Measurements from ENCODE around the gene CLC.
A peak's percentile ranks its signal among the peaks of the same experiment; 100 is the strongest.
"Not testable (repeated sequence)": the region's sequence is repeated elsewhere in the genome, so short reads cannot be mapped to it uniquely, and the experiment has no call there.

The CLC gene

GRCh38 chr19:39731685-39732084 lies 6.1 kb downstream of the CLC start:
- no peak for DNase-seq (ENCODE audit: insufficient read length, low spot score)
- no peak for FAIRE-seq

DNA sequence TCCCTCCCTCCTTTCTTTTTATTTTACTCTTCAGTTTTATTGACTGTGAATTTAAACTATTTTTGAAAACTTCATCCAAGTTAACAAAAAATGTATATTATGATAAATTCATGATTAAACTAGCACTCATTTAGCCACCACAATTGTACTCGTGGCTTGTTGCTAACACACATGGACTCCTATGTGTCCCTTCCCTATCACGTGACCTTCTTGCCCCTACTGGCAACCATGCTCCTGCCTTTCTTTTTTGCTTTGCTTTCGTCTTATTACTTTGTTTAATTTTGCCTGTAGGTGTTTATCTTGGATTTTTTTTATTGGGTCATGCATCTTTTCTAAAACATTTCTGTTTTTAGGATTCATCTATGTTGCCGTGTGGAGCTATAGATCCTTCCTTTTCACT lies 8.2 kb downstream of the CLC start:
- no peak for DNase-seq (ENCODE audit: insufficient read length, low spot score)
- FAIRE-seq = no peak

- no peak for DNase-seq (ENCODE audit: insufficient read length, low spot score)
- no peak for FAIRE-seq
Observed at GRCh38 chr19:39728040-39728439, 9.8 kb downstream of the CLC start.

GRCh38 chr19:39727070-39727800 lies 10.6 kb downstream of the CLC start:
- DNase-seq (ENCODE audit: insufficient read length, low spot score) (no peak), FAIRE-seq (no peak)

DNA sequence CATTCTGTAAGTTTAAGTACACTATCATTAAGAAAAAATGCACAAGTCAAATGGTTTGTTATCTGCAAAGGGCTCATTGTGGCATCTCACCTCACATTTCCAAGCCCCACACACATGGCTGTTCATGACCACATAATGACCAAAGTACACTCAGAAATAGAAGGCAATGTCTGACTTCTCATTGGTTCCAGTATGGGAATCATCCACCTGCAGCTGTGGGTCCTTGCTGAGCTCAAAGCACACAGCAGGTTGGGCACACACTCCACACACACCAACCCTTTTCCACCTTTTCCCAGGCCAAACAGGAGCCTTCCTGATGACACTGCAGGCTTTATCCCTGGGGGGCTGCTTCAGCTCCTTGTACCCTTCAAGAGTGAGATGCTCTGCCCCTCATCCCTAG lies 11.8 kb downstream of the CLC start:
- FAIRE-seq = no peak
- DNase-seq (ENCODE audit: insufficient read length, low spot score) = no peak

GRCh38 chr19:39720144-39720543 lies 17.7 kb downstream of the CLC start:
- not testable (repeated sequence) for DNase-seq (ENCODE audit: insufficient read length, low spot score); FAIRE-seq

DNA sequence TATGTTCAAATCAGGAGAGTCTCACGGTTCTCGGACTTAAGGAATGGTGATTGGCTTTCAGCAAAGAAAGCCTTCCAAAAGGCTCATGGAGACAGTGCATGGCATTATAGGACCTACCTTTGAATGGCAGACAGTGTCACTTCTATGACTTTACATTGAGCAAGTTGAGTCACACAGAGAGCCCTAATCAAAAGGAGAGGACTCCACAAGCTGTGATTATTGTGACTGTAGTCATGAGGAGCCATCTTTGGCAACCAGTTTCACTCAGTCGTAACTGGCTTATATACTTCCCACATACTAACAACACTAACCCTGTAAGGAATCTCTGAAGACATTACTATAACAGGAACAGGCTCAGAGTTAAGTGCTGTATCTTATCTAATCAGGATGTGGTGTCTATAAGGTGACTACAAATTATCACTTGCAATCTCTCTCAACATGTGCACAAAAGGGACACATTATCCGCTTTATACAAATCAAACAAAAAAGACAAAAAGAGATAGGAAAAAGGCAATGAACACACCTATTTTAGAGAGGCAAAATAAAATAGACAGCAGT lies 27.4 kb downstream of the CLC start:
- DNase-seq (ENCODE audit: insufficient read length, low spot score) (no peak), FAIRE-seq (no peak)

- DNase-seq (ENCODE audit: insufficient read length, low spot score) (no peak), FAIRE-seq (no peak)
Observed at GRCh38 chr19:39709026-39709872, 28.6 kb downstream of the CLC start.

- DNase-seq (ENCODE audit: insufficient read length, low spot score) (no peak), FAIRE-seq (peak; percentile 49)
Observed at GRCh38 chr19:39708594-39708993, 29.2 kb downstream of the CLC start.

- no peak for DNase-seq (ENCODE audit: insufficient read length, low spot score)
- no peak for FAIRE-seq
Observed at GRCh38 chr19:39705578-39706188, 32.1 kb downstream of the CLC start.

GRCh38 chr19:39704181-39705044 lies 33.4 kb downstream of the CLC start, which contains the start of gene LGALS14:
Gene LGALS14 (plus strand): TSS chr19:39704481. CDS start chr19:39704529, 48 bp downstream.
- DNase-seq (ENCODE audit: insufficient read length, low spot score) = no peak
- peak; percentile 79 for FAIRE-seq

DNA sequence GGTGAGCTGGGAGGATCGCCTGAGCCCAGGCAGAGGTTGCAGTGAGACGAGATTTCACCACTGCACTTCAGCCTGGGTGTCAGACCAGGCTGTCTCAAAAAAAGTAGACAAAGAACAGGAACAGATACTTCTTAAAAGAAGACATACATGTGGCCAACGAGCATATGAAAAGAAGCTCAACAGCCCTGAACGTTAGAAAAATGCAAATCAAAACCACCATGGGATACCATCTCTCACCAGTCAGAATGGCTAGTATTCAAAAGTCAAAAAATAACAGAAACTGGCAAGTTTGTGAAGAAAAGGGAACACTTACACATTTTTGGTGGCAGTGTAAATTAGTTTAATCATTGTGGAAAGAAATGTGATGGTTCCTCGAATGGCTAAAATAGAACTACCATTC lies 36.5 kb downstream of the CLC start:
- DNase-seq (ENCODE audit: insufficient read length, low spot score) (no peak), FAIRE-seq (peak; percentile 64)

GRCh38 chr19:39698535-39698934 lies 39.3 kb downstream of the CLC start:
- FAIRE-seq = no peak
- DNase-seq (ENCODE audit: insufficient read length, low spot score) = no peak

DNA sequence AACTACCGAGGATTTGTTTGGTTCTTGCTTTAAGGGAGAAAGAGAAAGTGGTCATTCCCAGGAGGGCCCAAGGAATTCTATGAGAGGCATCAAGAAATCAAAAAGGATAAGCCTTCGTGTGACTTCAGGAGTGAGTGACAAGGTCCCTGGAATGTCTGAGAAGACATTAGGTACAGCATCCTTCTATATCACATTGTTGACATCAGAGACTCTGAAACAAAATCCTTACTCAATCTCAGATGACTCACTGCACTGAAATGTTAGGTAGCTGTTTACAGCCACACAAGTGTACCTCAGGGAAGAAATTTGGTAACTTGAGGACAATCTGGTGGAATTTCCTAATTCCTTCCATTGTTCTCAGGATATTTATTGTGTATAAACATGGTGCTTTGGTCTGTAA lies 41.4 kb downstream of the CLC start:
- DNase-seq (ENCODE audit: insufficient read length, low spot score) (no peak), FAIRE-seq (no peak)

GRCh38 chr19:39695759-39696158 lies 42.1 kb downstream of the CLC start:
- FAIRE-seq (no peak), DNase-seq (ENCODE audit: insufficient read length, low spot score) (no peak)

DNA sequence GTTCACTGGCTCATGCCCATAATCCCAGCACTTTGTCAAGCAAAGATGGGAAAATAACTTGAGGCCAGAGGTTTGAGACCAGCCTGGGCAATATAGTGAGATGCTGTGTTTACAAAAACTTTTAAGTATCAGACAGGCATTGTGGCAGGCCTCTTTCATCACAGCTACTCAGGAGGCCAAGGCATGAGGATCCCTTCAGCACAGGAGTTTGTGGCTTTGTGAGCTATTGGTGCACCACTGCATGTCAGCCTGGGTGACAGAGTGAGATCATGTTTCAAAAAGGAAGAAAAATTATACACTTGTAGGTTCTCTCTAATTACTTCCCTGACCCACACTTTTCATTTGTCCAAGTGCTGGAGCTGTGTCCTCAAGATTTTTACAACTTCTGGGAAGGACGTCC lies 45.0 kb downstream of the CLC start:
- DNase-seq (ENCODE audit: insufficient read length, low spot score) (no peak), FAIRE-seq (no peak)

DNA sequence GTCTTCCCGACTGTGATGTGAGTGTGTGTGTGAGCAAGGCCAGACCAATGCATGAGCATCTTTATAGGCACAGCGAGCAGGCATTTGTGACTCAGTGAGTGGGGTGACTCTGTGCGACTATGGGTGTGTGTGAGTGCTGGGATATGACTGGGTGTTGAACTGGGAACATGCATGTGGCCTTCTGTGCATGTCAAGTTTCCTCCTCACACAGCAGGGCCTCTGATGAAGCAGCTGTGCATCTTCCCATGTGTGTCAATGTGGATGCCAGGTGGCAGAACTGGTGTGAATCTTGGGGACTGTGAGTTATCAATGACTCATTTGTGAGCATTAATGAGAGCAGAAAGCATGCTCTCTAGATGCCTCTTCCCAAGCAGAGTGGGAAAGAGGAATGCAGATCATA lies 45.7 kb downstream of the CLC start:
- FAIRE-seq (no peak), DNase-seq (ENCODE audit: insufficient read length, low spot score) (no peak)

DNA sequence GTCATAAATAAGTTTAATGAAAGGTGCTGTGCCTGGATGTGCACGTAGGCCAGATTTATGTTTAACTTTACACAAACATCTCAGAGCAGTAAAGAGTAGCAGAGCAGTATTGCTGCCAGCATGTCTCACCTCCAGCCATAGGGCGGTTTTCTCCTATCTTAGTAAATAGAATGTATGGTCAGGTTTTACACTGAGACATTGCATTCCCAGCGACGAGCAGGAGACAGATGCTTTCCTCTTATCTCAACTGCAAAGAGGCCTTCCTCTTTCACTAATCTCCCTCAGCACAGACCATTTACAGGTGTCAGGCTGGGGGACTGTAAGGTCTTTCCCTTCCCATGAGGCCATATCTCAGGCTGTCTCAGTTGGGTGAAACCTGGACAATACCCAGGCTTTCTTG lies 49.2 kb downstream of the CLC start:
- not testable (repeated sequence) for FAIRE-seq; DNase-seq (ENCODE audit: insufficient read length, low spot score)

DNA sequence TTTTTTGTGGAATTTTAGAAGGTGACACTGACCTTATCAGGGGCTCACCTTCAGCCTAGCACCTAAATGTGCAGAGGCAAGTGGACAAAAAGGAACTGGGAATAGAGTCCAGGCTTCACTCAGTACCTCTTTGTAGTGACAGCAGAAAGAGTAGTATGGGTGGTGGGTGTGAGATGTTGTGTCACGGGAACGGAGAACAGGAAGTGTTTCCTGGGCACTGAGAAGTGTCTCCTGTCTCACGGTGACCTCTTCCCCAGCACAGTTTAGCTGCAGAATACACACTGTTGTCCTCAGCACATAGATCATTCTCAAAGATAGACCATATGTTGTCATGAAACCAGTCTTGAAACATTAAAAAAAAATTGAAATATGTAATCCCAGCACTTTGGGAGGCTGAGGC lies 51.1 kb downstream of the CLC start:
- DNase-seq (ENCODE audit: insufficient read length, low spot score) = no peak
- no peak for FAIRE-seq

- DNase-seq (ENCODE audit: insufficient read length, low spot score) = no peak
- FAIRE-seq = no peak
Observed at GRCh38 chr19:39684267-39684666, 53.6 kb downstream of the CLC start.

Measured in GM19239 (cell line).